T-helper 2 cell (primary cell): ENCODE measurements around the gene SOCS4.

Experiments
- DNase-seq, 5 experiments: peaks; one replicate each; pipeline versions ENCODE4 v3.0.0 to v3.0.0-alpha.2; 2012 to 2022

Gene SOCS4

DNA sequence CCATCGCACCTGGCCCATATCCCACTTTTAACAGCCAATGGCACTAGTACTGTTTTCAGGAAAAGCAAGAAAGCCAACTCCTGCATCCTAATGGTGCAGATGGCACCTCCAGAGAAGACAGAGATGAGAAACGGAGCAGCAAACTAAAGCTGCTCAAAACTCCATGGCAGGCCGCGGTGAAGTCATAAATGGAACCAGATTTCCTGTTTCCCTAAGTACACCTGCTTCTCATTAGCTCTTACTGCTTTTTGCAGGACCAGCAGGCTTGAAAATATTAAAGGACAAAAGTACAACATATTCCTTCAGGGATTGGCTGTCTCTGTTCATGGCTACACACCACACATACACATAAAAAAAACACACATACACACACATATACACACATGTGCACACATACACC, 65.3 kb downstream of the SOCS4 start:
- no peak for DNase-seq

DNA sequence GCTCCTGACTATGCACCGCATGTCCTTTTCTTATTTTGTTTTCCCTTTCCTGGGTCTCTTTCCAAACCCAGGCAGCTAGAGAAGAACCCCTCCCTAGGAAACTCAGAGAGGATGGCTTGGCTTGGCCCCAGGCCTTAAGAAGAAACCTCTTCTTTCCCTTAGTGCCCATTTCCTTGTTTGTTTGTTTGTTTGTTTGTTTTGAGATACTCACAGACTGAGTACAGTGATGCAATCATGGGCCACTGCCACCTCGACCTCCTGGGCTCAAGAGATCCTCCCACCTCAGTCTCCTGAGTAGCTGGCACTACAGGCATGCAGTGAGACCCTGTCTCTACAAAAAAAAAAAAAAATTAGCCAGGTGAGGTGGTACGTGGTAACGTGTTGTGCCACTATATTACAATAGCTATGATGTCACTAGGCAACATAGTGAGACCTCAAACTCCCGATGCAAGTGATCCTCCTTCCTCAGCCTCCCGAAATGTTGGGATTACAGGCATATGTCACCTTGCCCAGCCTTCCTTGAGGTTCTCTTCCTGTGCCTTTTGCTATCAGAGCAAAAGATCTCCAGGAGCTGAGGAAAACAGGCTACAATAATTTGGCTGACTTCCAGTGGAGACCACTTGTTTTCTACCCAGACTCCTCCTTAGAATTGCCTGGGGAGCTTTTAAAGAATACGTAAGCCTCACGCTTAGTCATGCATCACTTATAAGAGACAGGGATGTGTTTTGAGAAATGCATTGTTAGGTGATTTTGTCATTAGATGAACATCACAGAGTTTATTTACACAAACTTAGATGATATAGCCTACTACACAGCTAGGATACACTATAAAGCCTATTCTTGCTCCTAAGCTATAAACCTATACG, 67.5 kb downstream of the SOCS4 start:
- no peak for DNase-seq

DNA sequence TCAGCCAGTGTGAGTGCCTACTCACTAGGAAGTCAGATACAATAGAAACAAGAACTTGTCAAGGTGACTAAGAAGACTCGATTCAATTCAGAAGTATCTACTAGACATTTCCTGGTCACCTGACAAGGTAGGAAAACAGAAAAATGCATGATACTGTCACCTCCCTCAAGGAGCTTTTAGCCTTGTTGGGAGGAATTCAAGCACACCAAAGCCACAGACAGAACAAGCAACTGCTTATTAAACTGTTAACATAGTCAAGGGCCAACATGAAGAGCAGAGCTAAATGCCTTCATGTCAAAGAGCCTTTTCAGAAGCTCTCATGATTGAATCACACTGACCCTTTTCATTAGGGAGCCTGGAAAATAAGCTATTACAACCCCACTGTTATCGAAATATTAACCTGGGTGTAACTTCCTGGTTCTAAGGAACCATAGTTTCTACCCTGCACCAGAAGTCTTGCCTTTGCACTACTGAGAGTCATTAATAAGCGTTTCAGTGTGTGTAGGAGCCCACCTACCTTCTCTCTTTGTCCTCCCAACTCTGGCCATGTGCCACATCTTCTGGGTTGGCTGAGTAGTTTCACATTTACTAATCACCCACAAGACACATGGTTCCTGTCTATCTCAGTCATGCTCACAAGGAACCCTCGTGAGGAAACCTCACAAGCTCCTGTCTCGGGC, 71.0 kb downstream of the SOCS4 start:
- DNase-seq: peak in 3 of 5 experiments; percentile 26 to 88 (median 27)

DNA sequence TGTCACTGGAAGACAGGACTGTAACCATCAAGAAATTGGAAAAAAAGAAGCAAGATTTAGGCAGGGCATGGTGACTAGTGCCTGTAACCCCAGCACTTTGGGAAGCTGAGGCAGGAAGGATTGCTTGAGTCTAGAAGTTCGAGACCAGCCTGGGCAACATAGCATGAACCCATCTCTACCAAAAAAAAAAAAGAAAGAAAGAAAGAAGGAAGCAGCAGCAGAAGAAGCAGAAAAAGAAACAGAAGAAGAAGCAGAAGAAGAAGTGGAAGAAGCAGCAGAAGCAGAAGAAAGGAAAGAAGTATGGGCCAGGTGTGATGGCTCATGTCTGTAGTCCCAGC, 71.5 kb downstream of the SOCS4 start:
- no peak for DNase-seq
